ENCODE data around the gene CCDC50.

The CCDC50 gene

GRCh38 chr3:191420771-191421170 lies 91.6 kb downstream of the CCDC50 start:
- DNase-seq (ENCODE audit: low spot score) = no peak
- no peak for FAIRE-seq

GRCh38 chr3:191424881-191425280 lies 95.7 kb downstream of the CCDC50 start:
- DNase-seq (ENCODE audit: low spot score) (no peak), FAIRE-seq (no peak)

- no peak for FAIRE-seq
- DNase-seq (ENCODE audit: low spot score) = no peak
These were observed 96.1 kb downstream of the CCDC50 start for GRCh38 chr3:191425322-191425734.

GRCh38 chr3:191426311-191426710 lies 97.1 kb downstream of the CCDC50 start:
- DNase-seq (ENCODE audit: low spot score) (no peak), FAIRE-seq (no peak)

- no peak for DNase-seq (ENCODE audit: low spot score)
- FAIRE-seq = no peak
These were observed 99.0 kb downstream of the CCDC50 start for GRCh38 chr3:191428177-191428576.

- DNase-seq (ENCODE audit: low spot score) = no peak
- no peak for FAIRE-seq
These were observed 100.9 kb downstream of the CCDC50 start for GRCh38 chr3:191430103-191430502.

GRCh38 chr3:191431160-191431822 lies 102.1 kb downstream of the CCDC50 start:
- DNase-seq (ENCODE audit: low spot score) (no peak), FAIRE-seq (no peak)

GRCh38 chr3:191432162-191432561 lies 103.0 kb downstream of the CCDC50 start:
- DNase-seq (ENCODE audit: low spot score) = no peak
- no peak for FAIRE-seq

GRCh38 chr3:191434024-191434423 lies 104.8 kb downstream of the CCDC50 start:
- DNase-seq (ENCODE audit: low spot score) (no peak), FAIRE-seq (no peak)

- DNase-seq (ENCODE audit: low spot score) = no peak
- no peak for FAIRE-seq
These were observed 106.8 kb downstream of the CCDC50 start for GRCh38 chr3:191435981-191436380.

GRCh38 chr3:191438150-191438814 lies 109.1 kb downstream of the CCDC50 start:
- FAIRE-seq = no peak

GRCh38 chr3:191440532-191440931 lies 111.3 kb downstream of the CCDC50 start:
- DNase-seq (ENCODE audit: low spot score) = no peak
- FAIRE-seq = no peak

More at GRCh38 chr3:191438150-191438814, 109.1 kb downstream of the CCDC50 start:
- DNase-seq (ENCODE audit: low spot score) = no peak

GRCh38 chr3:191441687-191442086 lies 112.5 kb downstream of the CCDC50 start:
- DNase-seq (ENCODE audit: low spot score) = no peak
- FAIRE-seq = no peak

- DNase-seq (ENCODE audit: low spot score) = no peak
- FAIRE-seq = no peak
These were observed 115.4 kb downstream of the CCDC50 start for GRCh38 chr3:191444569-191444968.

Measured in urothelium cell line (cell line).